GM12892 (cell line): Measurements from ENCODE around the gene RRAD.

Experiments used
- POLR2A ChIP-seq: IDR thresholded peaks from 2 replicates; pipeline ENCODE4 v1.6.1; 2011; ENCODE audit warnings: low read depth, low read length, control low read depth
- TAF1 ChIP-seq: IDR thresholded peaks from 2 replicates; pipeline ENCODE4 v1.6.1; 2011; ENCODE audit warnings: low read depth, mild to moderate bottlenecking, control low read depth, low read length, borderline replicate concordance

GRCh38 chr16:66901626-66902025, 23.7 kb downstream of the RRAD start:
- TF ChIP-seq TAF1 (no peak), POLR2A (no peak)
